ENCODE data around the gene ACAA1. TPM values are rescaled to one million over a fixed set of nuclear protein-coding genes. Genes with fewer than 3 reads are reported as not detected.

ACAA1 gene
- total RNA-seq, 1 experiment from 2014 or later = 49.0 TPM

GRCh38 chr3:38084334-38085310 is 52.3 kb downstream of the ACAA1 start:
- Histone ChIP-seq H3K4me2 (ENCODE audit: low read length) (no peak overlapping the region), H3K27ac (ENCODE audit: low read depth, low read length) (no peak overlapping the region), H2AFZ (ENCODE audit: low read depth, low read length, poor library complexity, severe bottlenecking) (no peak overlapping the region), H3K9me2 (ENCODE audit: insufficient read depth) (no peaks in the 10 kb centered on the region), H3K9me3 (ENCODE audit: control insufficient read depth in 1 of 2, insufficient read depth in 1 of 2, low read depth in 1 of 2, low read length in 2 of 2) (peaks cover 0 to 6% of the 10 kb centered on the region in 2 experiments; a peak in 1 of 4 replicates), H3K79me2 (ENCODE audit: insufficient read depth, low read length) (no peaks in the 10 kb centered on the region), H4K20me1 (ENCODE audit: insufficient read depth) (no peaks in the 10 kb centered on the region), H3K9ac (ENCODE audit: low read length) (no peak overlapping the region), H3K36me3 (ENCODE audit: control insufficient read depth in 1 of 2, insufficient read depth in 2 of 2, low read length in 2 of 2) (no peaks in the 10 kb centered on the region), H3K27me3 (ENCODE audit: insufficient read depth, low read length) (no peaks in the 10 kb centered on the region), H3K4me3 (replicated peaks in 1 of 2; ENCODE audit: low read depth in 1 of 2, low read length in 2 of 2) (no peak overlapping the region), H3K4me1 (ENCODE audit: control insufficient read depth in 1 of 2, insufficient read depth in 2 of 2, low read length in 2 of 2) (no peaks in the 10 kb centered on the region)
- POLR2A ChIA-PET = no interaction called here
- CTCF ChIA-PET = no interaction called here
- BruUV-seq (replicated peaks) = no TSS peak
- TF ChIP-seq POLR2A (IDR thresholded peaks at IDR 0.05; ENCODE audit: borderline replicate concordance, extremely low read depth, insufficient read depth, insufficient read length) = no peak
- no peak for TF ChIP-seq RAD21 (IDR thresholded peaks at IDR 0.05; ENCODE audit: low read depth)
- no peak for TF ChIP-seq ZFX (IDR thresholded peaks at IDR 0.05)
- no peak for TF ChIP-seq SP1 (IDR thresholded peaks at IDR 0.05; ENCODE audit: low read depth)
- no peak for TF ChIP-seq CEBPB (IDR thresholded peaks at IDR 0.05; ENCODE audit: low read depth)
- TF ChIP-seq SRF (IDR thresholded peaks at IDR 0.05; ENCODE audit: low read depth) = no peak
- TF ChIP-seq EGR1 (IDR thresholded peaks at IDR 0.05; ENCODE audit: low read depth) = no peak
- TF ChIP-seq, protein P1, sequence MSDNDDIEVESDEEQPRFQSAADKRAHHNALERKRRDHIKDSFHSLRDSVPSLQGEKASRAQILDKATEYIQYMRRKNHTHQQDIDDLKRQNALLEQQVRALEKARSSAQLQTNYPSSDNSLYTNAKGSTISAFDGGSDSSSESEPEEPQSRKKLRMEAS (IDR thresholded peaks at IDR 0.05) = no peak
- TF ChIP-seq EZH2phosphoT487 (IDR thresholded peaks at IDR 0.05; ENCODE audit: borderline replicate concordance) = no peak
- TF ChIP-seq REST (IDR thresholded peaks at IDR 0.05; ENCODE audit: low read depth) = no peak
- TF ChIP-seq TCF7L2 (IDR thresholded peaks at IDR 0.05; ENCODE audit: borderline replicate concordance, extremely low read depth, insufficient read depth, insufficient read length) = no peak
- TF ChIP-seq, protein P2, sequence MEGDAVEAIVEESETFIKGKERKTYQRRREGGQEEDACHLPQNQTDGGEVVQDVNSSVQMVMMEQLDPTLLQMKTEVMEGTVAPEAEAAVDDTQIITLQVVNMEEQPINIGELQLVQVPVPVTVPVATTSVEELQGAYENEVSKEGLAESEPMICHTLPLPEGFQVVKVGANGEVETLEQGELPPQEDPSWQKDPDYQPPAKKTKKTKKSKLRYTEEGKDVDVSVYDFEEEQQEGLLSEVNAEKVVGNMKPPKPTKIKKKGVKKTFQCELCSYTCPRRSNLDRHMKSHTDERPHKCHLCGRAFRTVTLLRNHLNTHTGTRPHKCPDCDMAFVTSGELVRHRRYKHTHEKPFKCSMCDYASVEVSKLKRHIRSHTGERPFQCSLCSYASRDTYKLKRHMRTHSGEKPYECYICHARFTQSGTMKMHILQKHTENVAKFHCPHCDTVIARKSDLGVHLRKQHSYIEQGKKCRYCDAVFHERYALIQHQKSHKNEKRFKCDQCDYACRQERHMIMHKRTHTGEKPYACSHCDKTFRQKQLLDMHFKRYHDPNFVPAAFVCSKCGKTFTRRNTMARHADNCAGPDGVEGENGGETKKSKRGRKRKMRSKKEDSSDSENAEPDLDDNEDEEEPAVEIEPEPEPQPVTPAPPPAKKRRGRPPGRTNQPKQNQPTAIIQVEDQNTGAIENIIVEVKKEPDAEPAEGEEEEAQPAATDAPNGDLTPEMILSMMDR (IDR thresholded peaks at IDR 0.05 in 2 of 3, conservative IDR thresholded peaks at IDR 0.05 in 1 of 3; ENCODE audit: borderline replicate concordance in 1 of 3, insufficient read depth in 1 of 3, low read depth in 2 of 3, low read length in 2 of 3) = no peak
- TF ChIP-seq ATF3 (IDR thresholded peaks at IDR 0.05) = no peak
- TF ChIP-seq FOSL1 (IDR thresholded peaks at IDR 0.05; ENCODE audit: low read depth) = no peak
- no peak for TF ChIP-seq SIN3A (IDR thresholded peaks at IDR 0.05; ENCODE audit: low read depth)
- no peak for TF ChIP-seq YY1 (IDR thresholded peaks at IDR 0.05; ENCODE audit: extremely low read depth, insufficient replicate concordance, low read depth, low read length)
- no peak for TF ChIP-seq ELF1 (IDR thresholded peaks at IDR 0.05; ENCODE audit: borderline replicate concordance, low read depth)
- no peak for TF ChIP-seq CBX3 (IDR thresholded peaks at IDR 0.05; ENCODE audit: low read depth)
- no peak for TF ChIP-seq JUND (IDR thresholded peaks at IDR 0.05)
- intact Hi-C loops (cut with micrococcal nuclease) = no loop called here
- RAD21 ChIA-PET (ENCODE audit: low non-redundant PET in 1 of 2, low total read pairs in 2 of 2, uncharacterized antibody in 2 of 2, unreplicated experiment in 2 of 2) = interaction anchor here in 1 of 2 experiments (0.5 kb wide), 1 partner anchor 45 kb away, joined by 3 read pairs; no protein-coding TSS in a partner anchor
- no peak for DNase-seq (ENCODE audit: low read depth, low spot score)
- peak; percentile 63 for ATAC-seq
